A204.1 (cell line): ENCODE data around the gene PRKCA.

Experiments
- FAIRE-seq: peaks from 2 replicates; lab custom pipeline; 2012; peaks lifted over from hg19 to GRCh38; lab: Jason Lieb, UNC

Gene PRKCA

DNA sequence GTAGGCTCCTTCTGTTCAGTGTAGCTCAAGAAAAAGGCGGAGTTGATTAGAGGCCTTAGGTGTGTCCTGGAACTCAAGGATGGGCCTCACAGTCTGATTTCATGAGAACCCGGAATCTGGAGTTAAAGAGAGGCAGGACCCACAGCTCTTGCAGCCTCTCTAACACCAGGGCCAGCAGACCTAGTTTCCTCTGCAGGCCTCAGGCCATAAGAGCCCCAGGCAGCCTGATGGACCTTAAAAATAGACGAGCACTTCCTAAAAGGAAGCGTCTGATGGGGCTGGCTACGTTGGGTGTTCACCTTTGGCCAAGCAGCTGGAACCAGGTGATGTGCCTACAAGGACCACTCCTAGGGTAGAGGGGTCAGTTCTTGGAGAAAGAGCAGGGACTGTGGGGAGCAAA lies 540.1 kb downstream of the PRKCA start:
- no peak for FAIRE-seq

- FAIRE-seq = no peak
Observed at GRCh38 chr17:66842959-66843358, 540.5 kb downstream of the PRKCA start.

GRCh38 chr17:66843627-66844026 lies 541.2 kb downstream of the PRKCA start:
- no peak for FAIRE-seq

- no peak for FAIRE-seq
Observed at GRCh38 chr17:66847704-66848103, 545.3 kb downstream of the PRKCA start.

DNA sequence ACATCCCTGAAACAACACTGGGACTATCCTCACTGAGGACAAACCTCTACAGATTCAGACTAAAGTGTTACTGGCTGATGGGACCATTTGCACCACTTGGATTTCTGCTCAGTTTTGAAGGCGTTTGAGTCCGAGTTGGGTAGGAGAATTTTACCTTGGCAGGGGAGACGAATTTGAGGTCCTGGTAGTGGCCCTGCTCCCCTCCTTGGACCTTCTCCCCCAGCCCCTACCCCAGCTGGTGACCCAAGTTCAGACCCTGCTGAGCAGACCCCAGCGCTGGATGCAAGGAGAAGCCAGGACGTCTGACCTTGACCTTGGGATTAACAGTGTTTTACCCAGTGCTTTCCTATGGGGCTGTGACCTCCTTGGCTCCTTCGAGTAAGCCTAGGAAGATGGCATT lies 546.1 kb downstream of the PRKCA start:
- FAIRE-seq = no peak

- FAIRE-seq = no peak
Observed at GRCh38 chr17:66849032-66849655, 546.7 kb downstream of the PRKCA start.

GRCh38 chr17:66849851-66850580 lies 547.6 kb downstream of the PRKCA start:
- no peak for FAIRE-seq

GRCh38 chr17:66850692-66851091 lies 548.3 kb downstream of the PRKCA start:
- FAIRE-seq = no peak

- FAIRE-seq = no peak
Observed at GRCh38 chr17:66855204-66855603, 552.8 kb downstream of the PRKCA start.

GRCh38 chr17:66858226-66859083 lies 556.0 kb downstream of the PRKCA start:
- FAIRE-seq = no peak

DNA sequence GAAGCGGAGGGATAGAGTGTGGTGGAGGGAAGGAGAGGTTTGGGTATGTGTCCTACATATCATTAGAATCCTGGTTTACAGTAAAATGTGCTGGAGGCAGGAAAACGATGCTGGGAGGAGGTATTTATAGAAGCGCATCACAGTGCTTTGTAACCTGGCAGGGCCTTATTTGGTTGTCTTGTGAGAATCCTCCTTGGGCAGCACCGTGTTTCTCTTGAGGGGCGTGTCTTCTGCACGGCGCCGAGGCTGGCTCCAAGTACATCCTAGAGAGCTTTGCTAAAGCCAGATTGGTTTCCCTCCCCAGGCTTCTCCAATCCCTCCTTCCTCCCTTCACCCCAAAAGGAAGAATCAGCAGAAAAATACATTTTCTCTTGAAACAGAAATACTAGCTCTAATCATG lies 556.9 kb downstream of the PRKCA start:
- FAIRE-seq = no peak

DNA sequence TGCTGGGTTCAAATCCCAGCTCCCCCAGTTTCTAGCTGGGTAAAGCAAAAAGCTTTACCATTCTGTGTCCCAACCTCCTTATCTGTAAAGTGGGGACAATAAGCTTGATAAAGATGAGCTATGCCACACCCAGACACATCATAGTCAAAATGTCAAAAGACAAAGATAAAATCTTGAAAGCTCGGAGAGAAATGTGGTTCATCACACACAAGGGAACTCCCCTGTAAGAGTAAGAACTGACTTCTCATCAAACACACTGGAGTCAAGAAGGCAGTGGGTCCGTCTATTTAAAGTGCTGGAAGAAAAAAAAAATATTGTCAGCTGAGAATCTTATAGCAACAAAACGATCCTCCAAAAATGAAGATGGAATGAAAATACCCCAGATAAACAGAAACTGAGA lies 557.8 kb downstream of the PRKCA start:
- FAIRE-seq = no peak
